ENCODE results near the gene CLEC9A.

DNA sequence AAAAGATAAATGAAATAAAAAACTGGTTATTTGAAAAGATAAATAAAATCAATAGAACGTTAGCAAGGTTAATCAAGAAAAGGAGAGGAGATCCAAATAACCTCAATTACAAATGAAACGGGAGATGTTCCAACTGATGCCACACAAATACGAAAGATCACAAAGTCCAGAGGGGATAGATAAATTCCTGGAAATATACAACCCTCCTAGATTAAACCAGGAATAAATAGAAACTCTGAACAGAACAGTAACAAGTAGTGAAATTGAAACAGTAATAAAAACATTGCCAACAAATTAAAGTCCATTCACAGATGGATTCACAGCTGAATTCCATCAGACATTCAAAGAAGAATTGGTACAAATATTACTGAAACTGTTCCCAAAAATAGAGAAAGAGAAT, 55.9 kb downstream of the CLEC9A start:
- TF ChIP-seq, protein P1, sequence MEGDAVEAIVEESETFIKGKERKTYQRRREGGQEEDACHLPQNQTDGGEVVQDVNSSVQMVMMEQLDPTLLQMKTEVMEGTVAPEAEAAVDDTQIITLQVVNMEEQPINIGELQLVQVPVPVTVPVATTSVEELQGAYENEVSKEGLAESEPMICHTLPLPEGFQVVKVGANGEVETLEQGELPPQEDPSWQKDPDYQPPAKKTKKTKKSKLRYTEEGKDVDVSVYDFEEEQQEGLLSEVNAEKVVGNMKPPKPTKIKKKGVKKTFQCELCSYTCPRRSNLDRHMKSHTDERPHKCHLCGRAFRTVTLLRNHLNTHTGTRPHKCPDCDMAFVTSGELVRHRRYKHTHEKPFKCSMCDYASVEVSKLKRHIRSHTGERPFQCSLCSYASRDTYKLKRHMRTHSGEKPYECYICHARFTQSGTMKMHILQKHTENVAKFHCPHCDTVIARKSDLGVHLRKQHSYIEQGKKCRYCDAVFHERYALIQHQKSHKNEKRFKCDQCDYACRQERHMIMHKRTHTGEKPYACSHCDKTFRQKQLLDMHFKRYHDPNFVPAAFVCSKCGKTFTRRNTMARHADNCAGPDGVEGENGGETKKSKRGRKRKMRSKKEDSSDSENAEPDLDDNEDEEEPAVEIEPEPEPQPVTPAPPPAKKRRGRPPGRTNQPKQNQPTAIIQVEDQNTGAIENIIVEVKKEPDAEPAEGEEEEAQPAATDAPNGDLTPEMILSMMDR (IDR thresholded peaks at IDR 0.05), result no peak
- TF ChIP-seq POLR2A (IDR thresholded peaks at IDR 0.05), result no peak
